Lower leg skin (tissue), 3 donors: ENCODE measurements around the gene BRINP1.

Experiments used
- CTCF ChIP-seq, 3 donors: fragments of 450-650 bp; IDR thresholded peaks; one replicate each; pipeline ENCODE4 v1.5.1; 2016; ENCODE audit warnings: antibody characterized with exemption in 3 of 3, mild to moderate bottlenecking in 3 of 3, moderate library complexity in 2 of 3
- POLR2A ChIP-seq, 2 donors: fragments of 450-650 bp; IDR thresholded peaks; one replicate each; pipeline ENCODE4 v1.6.1; 2016 to 2017; ENCODE audit warnings: antibody characterized with exemption in 2 of 2, mild to moderate bottlenecking in 1 of 2, moderate library complexity in 1 of 2

GRCh38 chr9:119177196-119177595 lies 192.0 kb downstream of the BRINP1 start:
- no peak for TF ChIP-seq CTCF (IDR thresholded peaks at IDR 0.05)
- no peak for TF ChIP-seq POLR2A (IDR thresholded peaks at IDR 0.05)
